CD14-positive monocyte (primary cell): ENCODE data around the gene FARP1. TPM values are rescaled to one million over a fixed set of nuclear protein-coding genes. Genes with fewer than 3 reads are reported as not detected.

Experiments
- DNase-seq, 3 donors: peaks; one replicate each; pipeline ENCODE4 v3.0.0-alpha.2; 2011 to 2022
- H2AFZ ChIP-seq: 2 replicates; pipeline ENCODE4 v1.6.0; 2012; ENCODE audit warnings: mild to moderate bottlenecking, low read depth, low read length, inconsistent platforms; ENCODE audit not compliant: insufficient read depth, poor library complexity, severe bottlenecking
- H3K27ac ChIP-seq, 2 donors: 1 replicate in 1 of 2; 2 replicates in 1 of 2; pipeline ENCODE4 v1.5.1; 2012 to 2013; ENCODE audit warnings: low read length in 2 of 2, control low read depth in 1 of 2, inconsistent platforms in 1 of 2, low read depth in 1 of 2, mild to moderate bottlenecking in 1 of 2
- H3K27me3 ChIP-seq, 2 donors: one replicate each; pipeline versions ENCODE4 v1.6.0 to v1.6.1; 2011 to 2013; ENCODE audit warnings: low read length in 2 of 2; ENCODE audit not compliant: control insufficient read depth in 2 of 2, insufficient read depth in 2 of 2
- H3K36me3 ChIP-seq, 2 donors: replicated peaks in 1 of 2; 1 replicate in 1 of 2; 2 replicates in 1 of 2; pipeline versions ENCODE4 v1.5.1 to v1.6.1; 2012 to 2013; ENCODE audit warnings: low read length in 2 of 2, control low read depth in 1 of 2, inconsistent platforms in 1 of 2, mild to moderate bottlenecking in 1 of 2; ENCODE audit not compliant: insufficient read depth in 2 of 2, control insufficient read depth in 1 of 2
- H3K4me1 ChIP-seq, 2 donors: 1 replicate in 1 of 2; 2 replicates in 1 of 2; pipeline versions ENCODE4 v1.5.1 to v1.6.1; 2012 to 2013; ENCODE audit warnings: low read length in 2 of 2, control low read depth in 1 of 2, inconsistent platforms in 1 of 2, mild to moderate bottlenecking in 1 of 2, moderate library complexity in 1 of 2; ENCODE audit not compliant: insufficient read depth in 2 of 2, control insufficient read depth in 1 of 2
- H3K4me2 ChIP-seq: replicated peaks from 2 replicates; pipeline ENCODE3; 2012; ENCODE audit warnings: low read length, moderate library complexity, mild to moderate bottlenecking; ENCODE audit not compliant: poor library complexity, severe bottlenecking; ENCODE audit errors: extremely low read depth
- H3K4me3 ChIP-seq, 3 experiments: fragments of 200-600 bp in 1 of 3; sonication (generic) in 1 of 3; replicated peaks in 1 of 3; 1 replicate in 2 of 3; 2 replicates in 1 of 3; pipeline ENCODE4 v1.5.1; 2011 to 2013; ENCODE audit warnings: low read length in 3 of 3, mild to moderate bottlenecking in 3 of 3, control low read depth in 2 of 3, low read depth in 2 of 3, inconsistent platforms in 1 of 3, moderate library complexity in 1 of 3
- H3K79me2 ChIP-seq: 2 replicates; pipeline ENCODE4 v1.6.0; 2012; ENCODE audit warnings: mild to moderate bottlenecking, control low read depth, inconsistent platforms, low read length, moderate library complexity; ENCODE audit not compliant: insufficient read depth
- H3K9ac ChIP-seq: 2 replicates; pipeline ENCODE4 v1.6.0; 2017; ENCODE audit warnings: low read length, mild to moderate bottlenecking; ENCODE audit not compliant: insufficient read depth, poor library complexity, severe bottlenecking
- H3K9me3 ChIP-seq, 2 donors: replicated peaks in 1 of 2; 1 replicate in 1 of 2; 2 replicates in 1 of 2; pipeline versions ENCODE4 v1.5.1 to v1.6.1; 2012 to 2013; ENCODE audit warnings: low read length in 2 of 2, control low read depth in 1 of 2; ENCODE audit not compliant: control insufficient read depth in 1 of 2, insufficient read depth in 1 of 2
- H4K20me1 ChIP-seq: 2 replicates; pipeline ENCODE4 v1.6.0; 2012; ENCODE audit warnings: mild to moderate bottlenecking, low read length, control low read depth, moderate library complexity; ENCODE audit not compliant: insufficient read depth
- H3K27ac Mint-ChIP-seq, 7 donors: one replicate each; pipeline ENCODE4 v1.8.0; 2020; ENCODE audit warnings: mild to moderate bottlenecking in 7 of 7, mixed read lengths in 7 of 7, moderate library complexity in 6 of 7, inconsistent platforms in 2 of 7
- H3K27me3 Mint-ChIP-seq, 3 donors: one replicate each; pipeline ENCODE4 v1.8.0; 2021 to 2022; ENCODE audit warnings: low read depth in 3 of 3, mild to moderate bottlenecking in 3 of 3, mixed read lengths in 3 of 3, moderate library complexity in 3 of 3, inconsistent platforms in 1 of 3
- H3K36me3 Mint-ChIP-seq, 2 donors: one replicate each; pipeline ENCODE4 v1.8.0; 2020; ENCODE audit warnings: mixed read lengths in 2 of 2, inconsistent platforms in 1 of 2, mild to moderate bottlenecking in 1 of 2
- H3K4me1 Mint-ChIP-seq: one replicate; pipeline ENCODE4 v1.8.0; 2020; ENCODE audit warnings: mild to moderate bottlenecking, mixed read lengths
- H3K4me3 Mint-ChIP-seq, 2 donors: one replicate each; pipeline ENCODE4 v1.8.0; 2020; ENCODE audit warnings: mild to moderate bottlenecking in 2 of 2, mixed read lengths in 2 of 2, moderate library complexity in 1 of 2
- H3K9me3 Mint-ChIP-seq, 7 donors: one replicate each; pipeline ENCODE4 v1.8.0; 2020 to 2022; ENCODE audit warnings: mixed read lengths in 7 of 7, mild to moderate bottlenecking in 6 of 7, moderate library complexity in 6 of 7, inconsistent platforms in 2 of 7
- CTCF ChIP-seq: fragments of 200-600 bp; IDR thresholded peaks from one replicate; pipeline ENCODE4 v1.8.0; 2022; ENCODE audit warnings: antibody characterized with exemption, mild to moderate bottlenecking
- whole genome bisulfite sequencing: methylation state at CpG from one replicate; pipeline ENCODE4 v1.1.5; 2013; ENCODE audit warnings: missing lambda C conversion rate; ENCODE audit not compliant: insufficient coverage; 5-methylcytosine and 5-hydroxymethylcytosine counted together
- intact Hi-C, 2 donors: fragments of 100-400 bp; cut with micrococcal nuclease; formaldehyde crosslinking; loops; one replicate each; pipeline versions ENCODE4 v1.15.0 to v1.15.1; 2023
- polyA plus RNA-seq, 3 donors: library from polyadenylated mRNA; depleted of rRNA in 1 of 3; unstranded in 2 of 3; stranded (reverse) in 1 of 3; fragments of 300-500 nt in 2 of 3; fragments of >200 nt in 1 of 3; fragmentation: Illumina TruSeq in 2 of 3; gene quantifications; 1 replicate in 2 of 3; 2 replicates in 1 of 3; pipeline ENCODE4 v1.2.3, GENCODE V29; 2012 to 2021

The FARP1 gene
- polyA plus RNA-seq, 3 donors, result 0.01 to 0.16 (median 0.12) TPM

- H3K9me3 Mint-ChIP-seq, result peaks cover 0 to 7% (median 0%) of the 10 kb centered on the region in 7 donors
- no peaks in the 10 kb centered on the region for H3K79me2 ChIP-seq
- H3K9ac ChIP-seq, result no peak overlapping the region
- H3K27me3 Mint-ChIP-seq, result peaks cover 13 to 35% (median 35%) of the 10 kb centered on the region in 3 donors
- H3K4me3 ChIP-seq, result no peak overlapping the region
- no peaks in the 10 kb centered on the region for H3K9me3 ChIP-seq
- H4K20me1 ChIP-seq, result no peaks in the 10 kb centered on the region
- no peak for TF ChIP-seq CTCF
- H3K27ac Mint-ChIP-seq, result no peak overlapping the region
- no peaks in the 10 kb centered on the region for H3K36me3 Mint-ChIP-seq
- peaks cover 5 to 18% of the 10 kb centered on the region in 2 donors for H3K27me3 ChIP-seq
- H3K4me1 Mint-ChIP-seq, result no peaks in the 10 kb centered on the region
- no peaks in the 10 kb centered on the region for H3K4me1 ChIP-seq
- no peak overlapping the region for H3K4me3 Mint-ChIP-seq
- no peak for DNase-seq
- H3K4me2 ChIP-seq, result no peak overlapping the region
- H3K27ac ChIP-seq, result no peak overlapping the region
- H3K36me3 ChIP-seq, result no peaks in the 10 kb centered on the region
- H2AFZ ChIP-seq, result no peak overlapping the region
- intact Hi-C loops, result no loop called here
- WGBS, result 100% methylated on average over 2 of the region's 8 CpGs
Observed at GRCh38 chr13:98150832-98151479, 8.1 kb downstream of the FARP1 start.

- Mint-ChIP-seq H3K27me3 (peaks cover 8 to 15% (median 9%) of the 10 kb centered on the region in 3 donors), H3K4me1 (no peaks in the 10 kb centered on the region), H3K27ac (no peak overlapping the region), H3K36me3 (no peaks in the 10 kb centered on the region), H3K9me3 (peaks cover 0 to 3% (median 0%) of the 10 kb centered on the region in 7 donors), H3K4me3 (no peak overlapping the region)
- Histone ChIP-seq H3K9ac (no peak overlapping the region), H3K27me3 (no peaks in the 10 kb centered on the region), H3K9me3 (no peaks in the 10 kb centered on the region), H3K79me2 (no peaks in the 10 kb centered on the region), H4K20me1 (no peaks in the 10 kb centered on the region), H2AFZ (no peak overlapping the region), H3K4me2 (no peak overlapping the region), H3K4me1 (no peaks in the 10 kb centered on the region), H3K4me3 (no peak overlapping the region), H3K36me3 (no peaks in the 10 kb centered on the region), H3K27ac (no peak overlapping the region)
- intact Hi-C loops, result no loop called here
- WGBS, result 83% methylated on average over 2 of the region's 5 CpGs
- DNase-seq, result no peak
- no peak for TF ChIP-seq CTCF
Observed at GRCh38 chr13:98155475-98156109, 12.7 kb downstream of the FARP1 start.
